PC-9 (cell line): ENCODE results near the gene MOSPD3. TPM values are rescaled to one million over a fixed set of nuclear protein-coding genes. Genes with fewer than 3 reads are reported as not detected.
A peak's percentile ranks its signal among the peaks of the same experiment; 100 is the strongest.

Experiments used
- BruUV-seq: library from RNA; stranded (reverse); fragments of 400-500 nt; replicated peaks from 2 replicates; lab custom pipeline; 2021; lab: Mats Ljungman, UMichigan
- CTCF ChIA-PET: fragments of 300-600 bp; sonication (Branson Sonifier 250); formaldehyde crosslinking; loops from one replicate; lab custom pipeline; 2022; ENCODE audit warnings: antibody characterized with exemption; lab: Charles Lee
- POLR2A ChIA-PET: fragments of 300-600 bp; sonication (Branson Sonifier 250); formaldehyde crosslinking; loops from one replicate; lab custom pipeline; 2022; ENCODE audit warnings: antibody characterized with exemption; ENCODE audit not compliant: unreplicated experiment; lab: Charles Lee
- DNase-seq, 2 experiments: peaks; one replicate each; pipeline versions ENCODE4 v3.0.0 to v3.0.0-alpha.2; 2015 to 2022; ENCODE audit warnings: mixed read lengths in 1 of 2
- H2AFZ ChIP-seq: fragments of 200-600 bp; sonication (generic); 2 replicates; pipeline ENCODE4 v1.8.1; 2017; ENCODE audit warnings: antibody characterized with exemption
- H3F3A ChIP-seq: fragments of 200-600 bp; sonication (generic); 2 replicates; pipeline ENCODE4 v1.8.1; 2017; ENCODE audit warnings: antibody characterized with exemption, mild to moderate bottlenecking, low read depth; ENCODE audit not compliant: insufficient read depth
- H3K27ac ChIP-seq: fragments of 200-600 bp; sonication (generic); 2 replicates; pipeline ENCODE4 v1.6.1; 2016; ENCODE audit warnings: mixed run types
- H3K27me3 ChIP-seq: fragments of 200-600 bp; sonication (generic); 2 replicates; pipeline ENCODE4 v1.6.1; 2016; ENCODE audit warnings: low read depth, mixed run types; ENCODE audit not compliant: insufficient read depth
- H3K36me3 ChIP-seq: fragments of 200-600 bp; sonication (generic); 2 replicates; pipeline ENCODE4 v1.6.1; 2016; ENCODE audit warnings: low read depth, mixed run types
- H3K4me1 ChIP-seq: fragments of 200-600 bp; sonication (generic); replicated peaks from 2 replicates; pipeline ENCODE4 v1.6.1; 2016; ENCODE audit warnings: mixed run types; ENCODE audit not compliant: insufficient read depth
- H3K4me2 ChIP-seq: fragments of 200-600 bp; sonication (generic); 2 replicates; pipeline ENCODE4 v1.6.1; 2017; ENCODE audit warnings: mixed run types
- H3K4me3 ChIP-seq: fragments of 200-600 bp; sonication (generic); 2 replicates; pipeline ENCODE4 v1.6.1; 2016; ENCODE audit warnings: mixed run types
- H3K79me2 ChIP-seq: fragments of 200-600 bp; sonication (generic); 2 replicates; pipeline ENCODE4 v1.6.1; 2017; ENCODE audit warnings: low read depth, mixed run types
- H3K9me2 ChIP-seq: fragments of 200-600 bp; sonication (generic); 2 replicates; pipeline ENCODE4 v1.8.1; 2017; ENCODE audit warnings: mild to moderate bottlenecking; ENCODE audit not compliant: insufficient read depth
- H3K9me3 ChIP-seq: fragments of 200-600 bp; sonication (generic); 2 replicates; pipeline ENCODE4 v1.8.1; 2016; ENCODE audit warnings: low read depth; ENCODE audit not compliant: insufficient read depth
- H4K20me1 ChIP-seq: fragments of 200-600 bp; sonication (generic); 2 replicates; pipeline ENCODE4 v1.8.1; 2017; ENCODE audit not compliant: insufficient read depth
- EZH2 ChIP-seq: fragments of 200-600 bp; sonication (generic); IDR thresholded peaks from 2 replicates; pipeline ENCODE4 v1.8.0; 2017; ENCODE audit warnings: antibody characterized with exemption, low read depth
- intact Hi-C: fragments of 100-400 bp; cut with micrococcal nuclease; formaldehyde crosslinking; loops from one replicate; pipeline ENCODE4 v1.10.0; 2022; ENCODE audit not compliant: unreplicated experiment
- total RNA-seq: library from RNA; stranded (reverse); gene quantifications from 2 replicates; pipeline ENCODE4 v1.2.3, GENCODE V29; 2021
- TF ChIP-seq, protein P1 (sequence below): fragments of 200-600 bp; sonication (generic); conservative IDR thresholded peaks from 2 replicates; pipeline ENCODE4 v1.6.1; 2017; ENCODE audit warnings: mixed run types, antibody characterized with exemption, mild to moderate bottlenecking, moderate library complexity

The MOSPD3 gene
- total RNA-seq, 1 experiment from 2014 or later: 38.1 TPM

GRCh38 chr7:100571829-100572116, 40.6 kb upstream of the MOSPD3 start:
- Histone ChIP-seq H3K27ac (no peak overlapping the region), H3K27me3 (no peaks in the 10 kb centered on the region), H3K4me3 (no peak overlapping the region), H2AFZ (no peak overlapping the region), H4K20me1 (no peaks in the 10 kb centered on the region), H3K4me1 (no peaks in the 10 kb centered on the region), H3K4me2 (no peak overlapping the region), H3K36me3 (no peaks in the 10 kb centered on the region), H3K79me2 (no peaks in the 10 kb centered on the region), H3K9me2 (no peaks in the 10 kb centered on the region), H3F3A (peaks cover 11% of the 10 kb centered on the region), H3K9me3 (no peaks in the 10 kb centered on the region)
- no TSS peak for BruUV-seq
- POLR2A ChIA-PET: interaction anchor here (0.7 kb wide), 1 partner anchor 13 kb away, joined by 3 read pairs; no protein-coding TSS in a partner anchor
- TF ChIP-seq, protein P1, sequence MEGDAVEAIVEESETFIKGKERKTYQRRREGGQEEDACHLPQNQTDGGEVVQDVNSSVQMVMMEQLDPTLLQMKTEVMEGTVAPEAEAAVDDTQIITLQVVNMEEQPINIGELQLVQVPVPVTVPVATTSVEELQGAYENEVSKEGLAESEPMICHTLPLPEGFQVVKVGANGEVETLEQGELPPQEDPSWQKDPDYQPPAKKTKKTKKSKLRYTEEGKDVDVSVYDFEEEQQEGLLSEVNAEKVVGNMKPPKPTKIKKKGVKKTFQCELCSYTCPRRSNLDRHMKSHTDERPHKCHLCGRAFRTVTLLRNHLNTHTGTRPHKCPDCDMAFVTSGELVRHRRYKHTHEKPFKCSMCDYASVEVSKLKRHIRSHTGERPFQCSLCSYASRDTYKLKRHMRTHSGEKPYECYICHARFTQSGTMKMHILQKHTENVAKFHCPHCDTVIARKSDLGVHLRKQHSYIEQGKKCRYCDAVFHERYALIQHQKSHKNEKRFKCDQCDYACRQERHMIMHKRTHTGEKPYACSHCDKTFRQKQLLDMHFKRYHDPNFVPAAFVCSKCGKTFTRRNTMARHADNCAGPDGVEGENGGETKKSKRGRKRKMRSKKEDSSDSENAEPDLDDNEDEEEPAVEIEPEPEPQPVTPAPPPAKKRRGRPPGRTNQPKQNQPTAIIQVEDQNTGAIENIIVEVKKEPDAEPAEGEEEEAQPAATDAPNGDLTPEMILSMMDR: no peak
- CTCF ChIA-PET: interaction anchor here (0.6 to 1.1 kb wide), 2 partner anchors 17 to 33 kb away, joined by 4 to 6 read pairs; partner anchors contain the start of gene AGFG2
- no peak for DNase-seq
- intact Hi-C loops: no loop called here

- no peaks in the 10 kb centered on the region for H3K9me2 ChIP-seq
These were observed 39.9 kb upstream of the MOSPD3 start for GRCh38 chr7:100572281-100572948.

DNA sequence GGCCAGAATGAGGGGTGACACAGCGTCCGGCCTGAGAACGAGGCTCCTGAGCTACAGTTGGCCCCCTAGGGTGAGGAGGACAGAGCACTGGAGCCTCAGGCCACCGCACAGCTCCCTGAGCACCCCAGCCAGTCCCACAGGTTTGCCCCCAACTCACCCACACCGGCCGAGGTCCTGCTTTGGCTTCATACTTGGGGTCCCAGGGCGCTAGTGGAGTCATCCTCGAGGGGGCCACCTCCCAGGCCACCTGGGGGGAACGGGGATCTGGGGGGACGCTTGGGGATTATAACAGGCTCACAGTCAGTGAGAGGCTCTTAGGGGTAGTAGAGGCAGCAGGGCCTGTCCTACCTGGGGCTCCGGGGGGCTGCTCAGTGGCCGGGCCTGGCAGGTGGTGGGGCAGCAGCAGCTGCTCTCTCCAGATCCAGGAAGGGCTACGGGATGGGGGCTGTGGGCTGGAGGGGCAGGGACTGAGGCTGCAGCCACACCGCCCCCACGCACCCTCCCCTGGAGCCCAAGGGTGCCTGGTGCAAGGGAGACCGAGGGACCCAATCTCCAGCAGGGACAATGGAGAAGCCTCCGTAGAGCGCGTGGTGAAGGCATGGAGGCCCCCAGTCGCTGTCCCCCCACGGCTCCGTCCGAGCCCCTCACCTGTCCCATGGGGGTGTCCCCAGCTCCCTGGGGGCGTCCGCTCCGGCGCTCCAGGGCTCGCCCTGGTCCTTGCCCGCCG, 39.2 kb upstream of the MOSPD3 start:
- Histone ChIP-seq H2AFZ (no peak overlapping the region), H3K4me1 (no peaks in the 10 kb centered on the region), H3K9me3 (no peaks in the 10 kb centered on the region), H3K27me3 (no peaks in the 10 kb centered on the region), H3K79me2 (no peaks in the 10 kb centered on the region), H3K27ac (no peak overlapping the region), H3K9me2 (no peaks in the 10 kb centered on the region), H3K4me2 (no peak overlapping the region), H4K20me1 (no peaks in the 10 kb centered on the region), H3F3A (peaks cover 6% of the 10 kb centered on the region; the same call in 1 of the 2 replicates), H3K4me3 (no peak overlapping the region), H3K36me3 (no peaks in the 10 kb centered on the region)
- ChIA-PET POLR2A (no interaction called here), CTCF (no interaction called here)
- no TSS peak for BruUV-seq
- TF ChIP-seq, protein P1: no peak
- DNase-seq: peak in 1 of 2 experiments; percentile 17
- intact Hi-C loops: no loop called here

More at GRCh38 chr7:100572281-100572948, 39.9 kb upstream of the MOSPD3 start:
- Histone ChIP-seq H3K27me3 (no peaks in the 10 kb centered on the region), H3K79me2 (no peaks in the 10 kb centered on the region), H3K4me2 (no peak overlapping the region), H3K27ac (no peak overlapping the region), H2AFZ (no peak overlapping the region), H3K36me3 (no peaks in the 10 kb centered on the region), H3K4me1 (no peaks in the 10 kb centered on the region), H3K4me3 (no peak overlapping the region), H3K9me3 (no peaks in the 10 kb centered on the region), H4K20me1 (no peaks in the 10 kb centered on the region), H3F3A (peaks cover 6% of the 10 kb centered on the region)
- intact Hi-C loops: no loop called here
- TF ChIP-seq EZH2: no peak
- TF ChIP-seq, protein P1: no peak
- POLR2A ChIA-PET: no interaction called here
- CTCF ChIA-PET: no interaction called here
- BruUV-seq: no TSS peak
- no peak for DNase-seq
